COLO668 (cell line): ENCODE data around the gene ANO1.

ENCODE experiments used
- DNase-seq: peaks from one replicate; lab custom pipeline; 2025; ENCODE audit not compliant: unreplicated experiment; lab: John Stamatoyannopoulos, UW

The ANO1 gene

GRCh38 chr11:70072861-70073755, 5.0 kb upstream of the ANO1 start:
- DNase-seq, result no peak

DNA sequence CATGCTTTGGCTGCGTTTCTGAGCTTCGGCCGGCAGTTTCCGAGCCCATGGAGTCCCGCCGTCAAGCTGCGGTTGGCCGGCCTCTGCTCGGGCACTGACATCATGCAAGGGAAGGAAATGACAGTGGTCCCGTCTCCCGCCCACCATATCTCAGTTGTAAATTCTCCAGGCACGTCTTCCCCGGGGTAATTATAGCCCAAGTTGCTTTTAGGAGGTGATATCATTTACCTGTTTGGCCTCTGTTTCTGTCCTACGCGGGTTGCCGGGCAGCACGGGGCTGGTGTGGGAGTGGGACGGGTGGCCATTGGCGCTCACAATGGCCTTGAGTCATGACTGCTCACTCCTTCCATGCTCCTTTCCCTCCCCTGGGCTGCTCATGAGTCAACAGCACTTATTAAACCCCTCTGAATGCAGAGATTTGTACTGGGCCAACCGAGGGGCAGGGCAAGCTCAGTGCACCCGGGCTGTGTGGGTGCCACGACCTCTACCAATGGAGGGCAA, 4.2 kb upstream of the ANO1 start:
- no peak for DNase-seq

DNA sequence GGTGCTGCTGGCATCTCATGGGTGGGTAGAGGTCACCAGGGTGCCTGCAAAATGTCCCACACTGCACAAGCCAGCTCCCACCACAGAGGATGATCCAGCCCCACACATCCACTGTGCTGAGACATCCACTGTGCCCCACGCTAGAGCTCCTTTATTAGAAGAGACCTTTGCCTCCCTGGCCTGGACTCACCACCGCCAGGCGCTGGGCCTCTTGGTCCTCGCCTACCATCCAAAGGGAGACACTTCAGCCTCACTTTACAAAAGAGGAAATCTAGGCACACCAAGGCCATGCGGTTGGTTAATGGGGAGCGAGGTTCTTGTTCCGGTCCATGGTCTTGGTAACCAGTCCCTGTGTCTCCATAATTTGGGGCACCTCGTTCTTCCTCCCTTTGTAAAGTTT, 3.4 kb upstream of the ANO1 start:
- no peak for DNase-seq

DNA sequence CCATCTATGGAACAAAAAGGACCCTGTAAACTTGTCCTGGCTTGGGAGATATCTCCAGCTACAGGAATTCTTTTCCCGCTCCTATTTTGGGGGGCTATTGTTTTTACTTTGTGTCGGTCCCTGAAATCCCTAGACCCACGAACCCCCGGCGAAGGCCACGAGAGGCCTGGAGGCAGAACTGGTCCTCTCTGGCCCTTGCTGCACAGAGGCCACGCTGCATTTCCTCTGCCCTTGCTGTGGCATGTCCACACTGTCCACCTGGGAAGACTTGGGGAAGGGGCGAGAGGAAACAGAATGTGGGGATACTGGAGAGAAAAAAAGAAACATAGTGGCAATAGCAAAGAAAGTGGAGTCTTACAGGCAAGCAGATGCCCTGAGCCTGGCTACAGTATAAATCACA, 2.3 kb upstream of the ANO1 start:
- DNase-seq, result no peak

GRCh38 chr11:70076461-70076931, 1.6 kb upstream of the ANO1 start:
- DNase-seq, result no peak

- no peak for DNase-seq
Measured at GRCh38 chr11:70077411-70078094, 564 bp upstream of the ANO1 start.

DNA sequence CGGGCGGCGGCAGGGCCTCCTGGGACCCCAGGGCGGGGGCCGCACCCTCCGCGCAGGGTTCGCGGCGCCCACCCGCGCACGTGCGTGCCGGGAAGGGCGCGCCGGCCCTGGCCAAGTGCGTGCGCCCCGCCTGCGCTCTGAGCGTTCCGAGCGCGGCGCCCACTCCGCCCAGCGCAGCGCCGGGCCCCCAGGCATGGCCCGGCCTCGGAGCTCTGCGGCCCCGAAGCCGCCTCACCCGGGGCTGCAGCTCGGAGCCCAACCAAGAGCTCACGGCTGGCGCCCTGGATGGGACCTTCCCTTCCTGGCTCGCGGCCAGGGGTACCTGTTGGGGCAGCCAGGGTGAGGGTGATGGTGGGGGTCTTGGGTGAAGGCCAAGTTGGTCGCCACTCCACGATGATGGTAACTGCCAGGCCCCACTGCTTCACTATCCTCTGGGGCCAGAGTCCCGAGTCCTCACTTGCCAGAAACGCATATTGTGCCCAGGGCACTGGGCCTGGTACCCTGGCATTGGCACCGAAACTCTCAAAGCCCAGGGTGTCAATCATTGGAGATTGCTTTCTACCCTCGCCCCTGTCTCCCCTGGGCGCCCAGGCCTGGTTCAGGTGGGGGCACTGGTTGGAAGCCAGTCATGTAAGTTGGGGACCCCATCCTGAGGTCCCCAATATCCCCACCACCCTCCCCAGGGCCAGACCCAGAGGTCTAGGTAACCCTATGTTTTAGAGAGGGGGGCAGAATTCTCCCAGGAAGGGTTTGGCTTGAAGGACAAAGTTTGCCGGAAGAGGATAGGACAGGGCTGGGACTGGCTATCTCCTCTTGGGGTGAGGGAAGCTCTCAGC, 882 bp downstream of the ANO1 start:
- DNase-seq, result no peak

DNA sequence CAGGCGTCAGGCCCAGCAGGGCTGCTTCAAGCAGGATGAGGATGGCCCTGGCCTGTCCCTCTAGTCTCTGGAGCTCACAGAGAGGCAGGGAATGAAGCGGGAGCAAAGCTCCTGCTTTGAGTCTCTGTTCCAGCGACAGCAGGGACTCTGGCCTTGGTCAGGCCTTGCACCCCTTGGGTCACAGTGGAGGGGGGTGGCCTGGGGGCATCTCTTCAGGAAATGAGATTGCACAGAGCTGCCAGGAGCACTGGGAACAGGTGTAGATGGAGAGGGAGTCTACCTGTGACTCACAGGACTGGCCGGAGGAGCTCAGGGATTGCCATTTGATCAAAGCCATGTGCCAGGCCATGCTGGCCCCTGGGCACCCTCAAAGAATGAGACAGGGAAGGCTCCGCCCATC, 1.6 kb downstream of the ANO1 start:
- DNase-seq, result no peak

DNA sequence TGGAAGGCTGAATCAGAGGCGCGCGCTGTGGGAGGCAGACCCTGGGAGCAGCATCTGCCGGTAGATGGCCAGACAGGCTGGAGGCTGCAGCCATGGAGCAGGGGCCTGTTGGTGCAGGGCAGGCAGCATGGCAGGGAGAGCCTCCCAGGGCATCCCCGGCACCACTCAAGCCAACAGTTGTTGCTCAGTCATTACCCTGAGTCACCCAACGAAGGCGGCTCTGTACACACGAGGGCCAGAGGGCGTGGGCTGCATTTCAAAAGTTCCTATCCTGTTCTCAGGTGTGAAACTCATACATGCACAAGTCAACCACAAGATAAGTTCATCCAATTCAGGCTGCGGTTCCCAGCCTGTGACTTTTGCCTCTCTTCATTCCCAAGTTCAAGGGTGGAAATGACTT, 2.6 kb downstream of the ANO1 start:
- DNase-seq, result no peak

GRCh38 chr11:70082829-70083228, 4.7 kb downstream of the ANO1 start:
- DNase-seq, result no peak

GRCh38 chr11:70084046-70084984, 6.2 kb downstream of the ANO1 start:
- no peak for DNase-seq

DNA sequence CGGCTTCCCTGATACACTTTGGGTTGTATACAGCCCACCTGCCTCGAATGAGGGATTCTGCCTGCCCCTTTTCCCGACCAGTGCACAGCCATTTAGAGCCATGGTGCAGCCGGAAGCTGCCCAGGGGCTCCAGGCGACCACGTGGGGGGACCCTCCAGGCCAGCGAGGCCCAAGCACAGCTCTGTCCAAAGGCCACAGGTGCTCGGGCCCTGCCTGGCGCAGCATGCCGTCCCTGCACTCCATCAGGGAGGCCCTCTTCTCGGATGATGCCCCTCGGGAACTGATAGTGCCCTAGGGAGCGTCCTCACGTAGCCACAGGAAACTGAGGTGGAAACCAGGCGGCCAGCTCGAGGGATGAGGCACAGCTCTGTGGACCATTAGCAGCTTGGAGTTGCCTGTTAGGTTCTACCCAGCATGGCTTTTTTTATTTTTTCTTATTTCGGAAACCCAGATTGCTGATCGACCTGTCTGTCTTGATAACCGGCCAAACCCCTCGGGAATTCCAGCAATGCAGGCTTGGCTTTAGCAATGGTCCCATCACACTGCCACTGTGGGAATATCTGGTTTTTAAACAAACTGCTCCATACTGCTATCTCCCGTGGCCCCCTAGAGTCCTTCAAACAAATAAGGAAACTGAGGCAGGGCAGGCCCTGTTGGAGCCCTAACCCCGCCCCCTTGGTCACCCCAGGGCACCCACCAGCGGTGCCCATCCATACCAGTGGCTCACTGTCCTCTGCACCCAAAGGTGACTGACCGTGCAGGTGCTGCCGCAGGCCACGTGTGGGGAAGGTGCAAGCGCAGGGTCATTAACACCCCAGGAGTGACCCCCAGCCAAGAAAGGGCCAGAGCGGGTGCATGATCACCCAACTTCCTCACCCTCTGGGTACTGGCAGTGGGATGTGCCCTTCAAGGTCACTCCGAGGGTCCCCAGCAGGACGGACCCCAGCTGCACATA, 8.0 kb downstream of the ANO1 start:
- DNase-seq, result no peak

DNA sequence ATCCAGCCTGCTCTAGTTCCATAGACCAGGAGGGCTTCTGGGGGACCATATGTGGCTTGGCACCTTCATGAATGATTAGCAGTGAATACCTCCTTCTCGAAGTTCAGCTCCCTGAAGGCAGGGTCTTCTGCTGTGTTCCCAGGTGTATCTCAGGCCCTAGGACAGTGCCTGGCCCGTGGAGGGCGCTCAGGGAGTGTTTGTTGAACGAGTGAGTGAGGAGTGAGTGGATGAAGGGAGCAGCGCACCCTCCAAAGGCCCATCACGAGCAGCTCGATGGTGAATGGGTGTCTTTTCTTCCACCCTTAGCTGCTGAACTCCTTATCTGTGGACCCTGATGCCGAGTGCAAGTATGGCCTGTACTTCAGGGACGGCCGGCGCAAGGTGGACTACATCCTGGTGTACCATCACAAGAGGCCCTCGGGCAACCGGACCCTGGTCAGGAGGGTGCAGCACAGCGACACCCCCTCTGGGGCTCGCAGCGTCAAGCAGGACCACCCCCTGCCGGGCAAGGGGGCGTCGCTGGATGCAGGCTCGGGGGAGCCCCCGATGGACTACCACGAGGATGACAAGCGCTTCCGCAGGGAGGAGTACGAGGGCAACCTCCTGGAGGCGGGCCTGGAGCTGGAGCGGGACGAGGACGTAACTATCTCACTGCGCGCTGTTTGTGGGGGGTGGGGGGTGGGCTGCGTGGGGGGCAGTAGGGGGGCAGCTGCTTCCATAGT, 9.5 kb downstream of the ANO1 start:
- DNase-seq, result no peak

DNA sequence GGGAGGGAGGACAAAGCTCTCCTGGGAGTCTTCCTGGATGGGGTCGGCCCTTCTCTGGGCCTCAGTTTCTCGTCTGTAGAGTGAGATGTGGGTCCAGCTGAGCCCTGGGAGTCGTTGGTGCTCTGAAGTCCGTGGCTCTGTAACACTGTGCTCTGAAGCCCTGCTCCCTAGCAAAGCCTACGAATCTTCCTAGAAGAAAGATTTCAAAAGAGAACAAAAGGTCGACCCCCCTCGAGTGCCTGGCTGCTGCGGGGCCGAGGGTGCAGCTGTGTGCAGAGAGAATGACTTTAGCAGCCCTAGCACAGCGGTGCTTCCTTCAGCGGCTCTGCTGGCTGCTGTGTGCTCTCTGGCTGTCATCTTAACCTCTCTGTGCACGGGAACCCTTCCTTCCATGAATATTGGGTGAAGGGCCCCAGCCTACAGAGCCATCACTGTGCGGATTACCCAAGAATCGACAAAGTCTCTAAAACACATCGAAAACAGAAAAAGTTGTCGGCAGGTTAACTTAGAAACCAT, 10.7 kb downstream of the ANO1 start:
- no peak for DNase-seq

DNA sequence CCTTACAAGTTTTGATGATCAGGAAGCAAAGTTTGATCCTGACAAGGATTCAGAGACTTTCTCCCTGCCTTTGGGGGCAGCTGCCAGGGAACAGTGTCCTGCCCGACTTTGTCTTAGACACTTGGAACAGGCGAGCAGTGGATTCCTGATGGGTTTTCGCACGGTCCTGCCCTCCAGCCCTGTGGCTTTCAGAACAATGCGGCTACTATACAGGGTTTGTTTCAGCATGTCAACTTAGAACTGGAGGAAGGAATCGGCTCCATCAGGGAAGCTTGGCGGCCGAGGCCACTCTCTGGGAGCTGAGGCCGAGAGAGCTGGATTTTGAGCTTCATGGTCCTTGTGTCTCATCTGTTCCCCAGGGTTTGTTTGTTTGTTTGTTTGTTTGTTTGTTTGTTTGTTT, 11.5 kb downstream of the ANO1 start:
- no peak for DNase-seq

- no peak for DNase-seq
Measured at GRCh38 chr11:70090961-70091381, 12.9 kb downstream of the ANO1 start.

- DNase-seq, result no peak
Measured at GRCh38 chr11:70091638-70092037, 13.5 kb downstream of the ANO1 start.
